Measurements from ENCODE around the gene KIF26B. TPM values are rescaled to one million over a fixed set of nuclear protein-coding genes. Genes with fewer than 3 reads are reported as not detected.

Gene KIF26B
- total and polyA plus RNA-seq, 5 donors, result 0.11 to 0.41 (median 0.29) TPM

DNA sequence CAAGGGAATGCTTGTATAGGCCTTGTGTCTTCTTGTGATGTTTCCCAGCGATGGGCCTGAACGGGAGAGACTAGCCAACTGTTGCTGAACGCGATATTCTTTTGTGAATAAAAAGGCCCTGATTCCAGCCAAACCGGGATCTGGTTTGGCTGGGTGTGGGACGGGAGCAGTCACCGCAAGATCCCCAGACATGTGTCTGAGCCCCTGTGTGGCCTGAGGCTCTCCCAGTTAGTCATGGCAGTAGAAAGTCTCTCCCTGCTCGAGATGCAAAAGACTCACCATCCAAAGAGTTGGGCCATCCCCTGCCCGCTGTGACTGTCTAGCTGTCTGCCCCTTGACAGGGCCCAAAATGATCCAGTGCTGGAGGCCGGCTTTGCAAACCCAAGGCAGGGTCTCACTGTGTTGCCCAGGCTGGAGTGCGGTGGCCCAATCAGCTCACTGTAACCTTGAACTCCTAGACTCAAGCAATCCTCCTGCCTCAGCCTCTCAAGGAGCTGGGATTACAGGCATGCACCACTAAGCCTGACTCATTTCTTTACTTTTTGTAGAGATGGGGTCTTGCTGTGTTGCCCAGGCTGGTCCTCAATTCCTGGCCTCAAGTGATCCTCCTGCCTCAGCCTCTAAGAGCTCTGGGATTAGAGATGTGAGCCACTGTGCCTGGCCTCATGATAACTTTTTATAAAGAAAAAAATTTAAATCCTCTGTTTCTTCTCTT is 56.4 kb downstream of the KIF26B start:
- no peaks in the 10 kb centered on the region for H3K27me3 ChIP-seq (ENCODE audit: control insufficient read depth, insufficient read depth)
- DNase-seq (no peak), ATAC-seq (no peak)
- peaks cover 4% of the 10 kb centered on the region for H3K9me3 ChIP-seq (ENCODE audit: control insufficient read depth, low read length)
- no peaks in the 10 kb centered on the region for H3K4me1 ChIP-seq (ENCODE audit: control insufficient read depth, insufficient read depth, low read length)
- WGBS, result 82% methylated on average over 11 of the region's 11 CpGs
- no peak overlapping the region for H3K27ac ChIP-seq (ENCODE audit: low read length)
- H3K4me3 ChIP-seq (ENCODE audit: low read length), result no peak overlapping the region
- intact Hi-C loops (cut with DNase I), result no loop called here

DNA sequence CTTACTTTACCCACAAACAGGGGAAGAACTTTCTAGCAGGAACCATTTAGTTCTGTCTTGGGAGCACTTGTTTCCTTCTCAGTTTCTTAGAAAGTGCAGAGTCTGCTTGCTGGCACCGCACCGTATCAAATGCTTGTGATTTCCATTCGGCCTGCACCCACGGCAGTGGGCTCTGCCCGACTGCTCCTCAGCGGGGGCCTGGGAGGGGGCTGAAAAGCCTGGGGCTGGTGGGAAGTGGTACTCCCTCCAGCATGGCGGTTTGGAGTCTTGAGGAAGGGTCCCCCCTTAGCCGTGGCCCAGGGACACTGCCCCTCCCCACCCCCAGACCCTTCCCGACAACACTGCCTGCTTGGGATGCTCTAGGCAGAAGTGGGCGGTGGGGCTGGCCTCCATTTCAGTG is 57.0 kb downstream of the KIF26B start:
- no peak for DNase-seq

DNA sequence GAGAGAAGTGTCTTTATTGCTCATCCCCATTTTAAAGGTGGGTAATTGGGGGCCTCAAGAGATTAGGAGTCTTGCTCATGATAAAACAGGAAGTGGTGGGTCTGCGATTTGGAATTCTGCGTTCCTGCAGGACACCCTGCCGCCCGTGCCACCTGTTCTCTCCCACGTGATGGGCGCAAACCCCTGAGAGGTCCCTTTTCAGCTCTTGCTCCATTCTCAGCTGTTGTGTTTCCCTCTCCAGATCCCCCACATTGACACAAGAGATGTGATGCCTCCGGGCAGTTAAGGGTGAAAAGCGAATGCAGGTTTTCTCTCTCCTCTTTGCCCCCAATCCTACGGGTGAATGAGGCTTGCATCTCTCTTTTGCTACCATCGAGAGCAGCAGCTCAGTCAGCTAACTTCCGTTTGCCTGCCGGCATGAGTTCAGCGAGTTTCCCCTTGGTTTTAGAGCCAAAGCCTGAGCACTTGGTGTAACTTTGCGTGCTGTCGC is 57.5 kb downstream of the KIF26B start:
- H3K9me3 ChIP-seq (ENCODE audit: control insufficient read depth, low read length), result no peaks in the 10 kb centered on the region
- DNase-seq (no peak), ATAC-seq (no peak)
- intact Hi-C loops (cut with DNase I), result no loop called here
- no peaks in the 10 kb centered on the region for H3K27me3 ChIP-seq (ENCODE audit: control insufficient read depth, insufficient read depth)
- 95% methylated on average over 15 of the region's 15 CpGs for WGBS
- H3K4me3 ChIP-seq (ENCODE audit: low read length), result no peak overlapping the region
- no peak overlapping the region for H3K27ac ChIP-seq (ENCODE audit: low read length)
- no peaks in the 10 kb centered on the region for H3K4me1 ChIP-seq (ENCODE audit: control insufficient read depth, insufficient read depth, low read length)

More for the DNA sequence above, 57.0 kb downstream of the KIF26B start:
- no peak overlapping the region for H3K27ac ChIP-seq (ENCODE audit: low read length)
- H3K9me3 ChIP-seq (ENCODE audit: control insufficient read depth, low read length), result peaks cover 4% of the 10 kb centered on the region
- H3K27me3 ChIP-seq (ENCODE audit: control insufficient read depth, insufficient read depth), result no peaks in the 10 kb centered on the region
- 93% methylated on average over 10 of the region's 10 CpGs for WGBS
- ATAC-seq, result no peak
- H3K4me3 ChIP-seq (ENCODE audit: low read length), result no peak overlapping the region
- H3K4me1 ChIP-seq (ENCODE audit: control insufficient read depth, insufficient read depth, low read length), result no peaks in the 10 kb centered on the region
- intact Hi-C loops (cut with DNase I), result no loop called here

DNA sequence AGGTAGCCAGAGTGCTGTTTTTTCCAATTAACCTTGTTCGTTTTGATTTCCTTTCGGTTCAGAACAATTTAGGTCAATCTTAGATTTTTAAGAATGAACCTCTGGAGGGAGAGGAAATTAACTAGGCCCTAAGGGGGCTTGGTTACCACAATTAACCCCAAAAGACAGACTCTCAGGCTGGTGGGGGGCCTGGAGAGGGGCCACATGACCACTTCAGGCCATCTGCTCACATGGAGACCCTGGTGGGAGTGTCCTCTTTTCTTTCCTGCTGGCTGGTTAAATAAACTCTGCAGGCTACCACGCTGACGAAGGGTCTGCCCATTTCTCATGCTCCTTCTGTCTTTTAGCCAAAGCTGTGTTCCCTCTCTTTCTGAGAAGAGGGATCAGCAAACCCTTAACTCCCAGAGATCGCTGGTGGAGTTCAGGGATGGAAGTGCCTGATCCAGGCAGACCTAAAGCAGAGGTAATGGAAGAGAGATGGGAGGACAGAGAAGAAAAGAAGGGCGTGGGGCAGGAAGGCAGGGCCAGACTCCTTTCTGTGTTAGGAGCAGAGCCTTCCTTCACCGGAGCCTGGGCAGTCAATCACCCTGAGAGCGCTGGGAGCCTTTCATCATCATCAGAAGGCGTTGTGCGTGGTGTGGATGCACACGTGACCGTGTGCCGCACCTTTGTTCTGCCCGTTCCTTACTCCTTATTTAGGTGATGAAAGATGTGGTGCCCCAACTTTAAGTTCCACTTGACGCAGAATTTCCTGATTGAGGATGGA is 58.5 kb downstream of the KIF26B start:
- intact Hi-C loops (cut with DNase I), result no loop called here
- H3K9me3 ChIP-seq (ENCODE audit: control insufficient read depth, low read length), result no peaks in the 10 kb centered on the region
- WGBS, result 81% methylated on average over 15 of the region's 15 CpGs
- no peaks in the 10 kb centered on the region for H3K4me1 ChIP-seq (ENCODE audit: control insufficient read depth, insufficient read depth, low read length)
- H3K27me3 ChIP-seq (ENCODE audit: control insufficient read depth, insufficient read depth), result no peaks in the 10 kb centered on the region
- no peak overlapping the region for H3K27ac ChIP-seq (ENCODE audit: low read length)
- no peak for ATAC-seq
- no peak overlapping the region for H3K4me3 ChIP-seq (ENCODE audit: low read length)
- DNase-seq, result no peak

DNA sequence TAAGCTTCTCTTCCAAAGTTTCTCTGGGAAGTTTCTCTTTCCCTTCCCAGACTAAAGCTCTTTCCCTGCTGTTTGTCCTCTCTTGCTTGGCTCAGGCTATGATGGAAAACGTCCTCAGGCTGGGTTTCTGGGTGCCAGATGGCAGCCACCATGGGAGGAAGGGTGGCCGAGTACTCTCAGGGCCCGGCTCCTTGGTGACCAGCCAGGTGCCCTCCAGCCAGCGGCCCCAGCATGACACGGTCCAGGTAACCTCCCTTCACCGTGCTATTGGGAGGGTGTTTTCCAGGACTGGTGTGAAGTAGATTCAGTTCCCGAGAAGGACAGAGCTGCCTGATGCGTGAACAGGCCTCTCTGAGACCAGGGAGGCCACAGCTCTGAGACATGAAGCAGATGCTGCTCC is 60.3 kb downstream of the KIF26B start:
- no peaks in the 10 kb centered on the region for H3K4me1 ChIP-seq (ENCODE audit: control insufficient read depth, insufficient read depth, low read length)
- H3K9me3 ChIP-seq (ENCODE audit: control insufficient read depth, low read length), result no peaks in the 10 kb centered on the region
- no peaks in the 10 kb centered on the region for H3K27me3 ChIP-seq (ENCODE audit: control insufficient read depth, insufficient read depth)
- no peak overlapping the region for H3K4me3 ChIP-seq (ENCODE audit: low read length)
- intact Hi-C loops (cut with DNase I), result no loop called here
- no peak for ATAC-seq
- no peak for DNase-seq
- 80% methylated on average over 8 of the region's 8 CpGs for WGBS
- H3K27ac ChIP-seq (ENCODE audit: low read length), result no peak overlapping the region

DNA sequence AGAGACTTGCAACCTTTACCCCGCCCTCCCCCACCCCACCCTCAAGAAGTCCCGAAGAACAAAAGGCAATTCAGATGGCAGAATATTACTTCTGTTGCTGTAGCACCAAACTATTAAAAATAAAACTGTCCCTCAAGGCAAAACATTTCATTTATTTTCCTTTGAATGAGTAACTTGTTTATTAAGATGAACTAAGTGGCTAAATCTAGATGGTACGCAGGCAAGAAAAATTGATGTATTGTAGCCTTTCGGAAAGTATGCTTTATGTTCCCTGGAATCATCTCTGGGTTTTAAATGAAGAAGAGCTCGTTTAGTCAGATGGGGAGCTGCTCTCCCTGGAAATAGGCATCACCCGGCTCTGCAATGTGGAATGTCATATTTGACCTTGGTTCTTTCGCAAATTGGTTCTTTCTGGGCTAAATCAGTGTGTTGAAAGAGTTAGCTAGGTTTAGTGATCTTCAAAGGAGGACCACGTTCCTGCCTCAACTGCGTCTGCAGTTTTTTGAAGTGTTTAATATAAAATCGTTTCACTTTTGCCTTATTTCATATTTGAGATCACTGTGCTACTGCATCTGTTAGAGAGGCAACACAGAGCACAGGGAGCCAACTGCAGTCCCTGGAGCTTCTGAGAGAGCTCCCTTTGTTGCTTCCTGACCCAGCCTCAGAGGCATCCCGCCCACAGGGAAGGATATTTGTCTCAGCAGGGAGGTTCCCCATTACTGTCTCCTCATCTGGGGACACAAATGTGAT is 61.8 kb downstream of the KIF26B start:
- Histone ChIP-seq H3K4me1 (ENCODE audit: control insufficient read depth, insufficient read depth, low read length) (no peaks in the 10 kb centered on the region), H3K27ac (ENCODE audit: low read length) (no peak overlapping the region), H3K4me3 (ENCODE audit: low read length) (no peak overlapping the region), H3K9me3 (ENCODE audit: control insufficient read depth, low read length) (no peaks in the 10 kb centered on the region), H3K27me3 (ENCODE audit: control insufficient read depth, insufficient read depth) (no peaks in the 10 kb centered on the region)
- ATAC-seq, result peak in 1 of 2 donors; percentile 51
- intact Hi-C loops (cut with DNase I), result no loop called here
- 68% methylated on average over 11 of the region's 11 CpGs for WGBS
- no peak for DNase-seq

DNA sequence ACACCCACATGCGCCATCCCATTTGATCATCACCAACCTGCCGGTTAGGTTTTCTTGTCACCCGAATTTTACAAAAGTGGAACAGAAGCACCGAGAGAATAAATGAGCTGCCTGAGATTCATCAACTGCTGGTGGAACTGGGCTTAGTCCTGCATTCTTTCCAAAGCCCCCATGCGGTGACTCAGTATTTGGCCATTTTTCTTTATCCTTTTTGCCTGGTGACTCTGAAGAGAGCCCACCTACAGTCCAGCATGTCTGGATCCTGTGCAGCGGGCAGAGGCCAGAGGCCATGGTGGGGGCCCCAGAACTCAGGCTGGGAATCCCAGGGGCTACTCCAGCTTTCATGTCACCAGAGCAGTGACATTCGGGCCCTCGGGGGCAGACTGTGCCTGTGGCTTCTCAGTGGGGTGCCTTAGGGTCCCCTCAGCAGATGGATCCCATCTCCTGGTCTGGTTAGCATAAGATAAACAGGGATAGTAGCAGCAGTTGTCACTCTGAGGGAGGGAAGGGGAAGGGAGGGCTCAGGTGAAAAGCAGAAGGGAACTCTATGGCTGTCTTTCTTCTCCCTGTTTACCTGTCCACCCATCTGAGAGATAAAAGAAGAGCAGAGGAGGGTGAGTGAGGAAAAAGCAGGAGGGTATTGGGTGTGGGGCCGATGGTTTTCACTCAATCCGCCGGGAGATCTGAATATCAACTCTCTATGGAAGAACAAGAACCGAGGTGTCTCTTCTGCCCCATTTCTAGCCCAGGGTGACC is 63.2 kb downstream of the KIF26B start:
- DNase-seq, result no peak
- Histone ChIP-seq H3K4me1 (ENCODE audit: control insufficient read depth, insufficient read depth, low read length) (no peaks in the 10 kb centered on the region), H3K27ac (ENCODE audit: low read length) (no peak overlapping the region), H3K4me3 (ENCODE audit: low read length) (no peak overlapping the region), H3K9me3 (ENCODE audit: control insufficient read depth, low read length) (no peaks in the 10 kb centered on the region), H3K27me3 (ENCODE audit: control insufficient read depth, insufficient read depth) (no peaks in the 10 kb centered on the region)
- ATAC-seq, result no peak
- WGBS, result 95% methylated on average over 12 of the region's 12 CpGs
- intact Hi-C loops (cut with DNase I), result no loop called here

DNA sequence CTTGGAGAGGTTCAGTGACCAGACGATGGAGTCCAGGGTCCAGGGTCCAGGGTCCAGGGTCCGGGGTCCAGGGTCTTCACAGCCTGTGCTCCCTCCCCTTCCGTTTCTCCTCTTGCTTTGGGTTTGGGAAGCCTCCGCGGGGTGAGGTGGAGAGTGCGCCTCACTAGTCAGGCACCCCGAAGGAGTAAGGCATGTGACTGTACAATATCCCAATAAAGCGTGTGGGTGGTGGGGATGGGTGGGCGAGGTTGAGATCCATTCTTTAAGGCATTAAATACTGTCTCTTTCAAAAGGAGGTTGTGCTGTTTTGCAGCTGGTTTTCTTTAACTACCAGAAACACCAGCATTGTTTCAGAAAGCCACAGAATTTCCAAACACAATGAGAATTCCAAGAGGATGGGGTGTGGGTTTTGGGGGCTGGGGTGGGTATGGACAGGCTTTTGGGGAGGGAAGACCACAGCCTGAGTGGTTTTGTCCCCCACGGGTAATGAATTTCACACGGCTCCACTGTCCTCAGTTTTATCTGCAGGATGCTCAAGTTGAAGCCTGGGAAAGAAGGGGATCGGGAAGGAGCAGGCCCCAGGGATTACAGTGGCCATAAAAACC is 65.7 kb downstream of the KIF26B start:
- Histone ChIP-seq H3K27ac (ENCODE audit: low read length) (no peak overlapping the region), H3K4me1 (ENCODE audit: control insufficient read depth, insufficient read depth, low read length) (no peaks in the 10 kb centered on the region), H3K27me3 (ENCODE audit: control insufficient read depth, insufficient read depth) (no peaks in the 10 kb centered on the region), H3K4me3 (ENCODE audit: low read length) (no peak overlapping the region), H3K9me3 (ENCODE audit: control insufficient read depth, low read length) (no peaks in the 10 kb centered on the region)
- ATAC-seq (no peak), DNase-seq (no peak)
- intact Hi-C loops (cut with DNase I), result no loop called here
- 80% methylated on average over 12 of the region's 12 CpGs for WGBS

DNA sequence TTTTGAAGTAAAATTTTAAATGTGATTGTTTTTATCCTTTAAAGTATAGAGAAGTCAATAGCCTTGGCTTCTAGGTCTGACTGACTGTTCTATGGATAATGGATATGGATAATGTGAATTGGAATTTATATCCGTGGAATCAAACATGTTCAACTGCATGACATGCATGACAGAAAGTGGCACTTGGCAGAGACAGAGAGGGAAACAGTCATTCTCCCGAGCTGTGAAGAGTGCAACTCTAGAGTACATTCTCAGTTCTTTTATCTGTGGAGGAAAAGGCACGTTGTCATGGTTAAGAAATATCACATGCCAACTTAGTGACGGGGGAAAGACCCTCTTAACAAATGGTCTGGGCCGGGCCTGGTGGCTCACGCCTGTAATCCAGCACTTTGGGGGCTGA is 67.0 kb downstream of the KIF26B start:
- Histone ChIP-seq H3K9me3 (ENCODE audit: control insufficient read depth, low read length) (no peaks in the 10 kb centered on the region), H3K4me1 (ENCODE audit: control insufficient read depth, insufficient read depth, low read length) (no peaks in the 10 kb centered on the region), H3K27me3 (ENCODE audit: control insufficient read depth, insufficient read depth) (no peaks in the 10 kb centered on the region), H3K27ac (ENCODE audit: low read length) (no peak overlapping the region), H3K4me3 (ENCODE audit: low read length) (no peak overlapping the region)
- WGBS, result 78% methylated on average over 6 of the region's 6 CpGs
- ATAC-seq (no peak), DNase-seq (no peak)
- intact Hi-C loops (cut with DNase I), result no loop called here

DNA sequence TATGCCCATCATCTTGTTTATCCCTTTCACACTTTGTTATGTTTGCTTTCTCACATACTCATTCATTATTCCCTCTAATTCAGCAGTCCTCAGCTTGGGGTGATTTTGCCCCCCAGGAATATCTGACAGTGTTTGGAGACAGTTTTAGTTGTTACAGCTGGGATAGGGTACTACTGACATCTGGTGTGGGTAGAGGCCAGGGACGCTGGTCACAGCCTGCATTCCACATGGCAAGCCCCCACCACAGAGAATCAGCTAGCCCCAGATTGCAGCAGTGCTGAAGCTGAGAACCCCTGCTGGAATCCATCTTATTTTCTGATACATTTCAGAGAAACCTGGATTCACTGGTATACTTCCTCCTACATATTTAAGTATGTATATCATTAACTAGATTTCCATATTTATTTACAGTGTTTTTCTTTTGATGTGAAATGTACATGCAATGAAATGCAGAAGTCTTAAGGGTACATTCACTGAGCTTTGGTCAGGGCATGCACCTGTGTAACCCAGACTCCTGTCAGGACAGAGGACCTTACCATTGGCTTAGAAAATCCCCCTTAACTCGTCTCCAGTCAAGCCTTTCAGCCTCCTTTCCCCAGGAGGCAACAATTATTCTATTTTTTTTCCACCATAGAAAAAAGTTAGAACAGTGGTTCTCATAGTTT is 68.3 kb downstream of the KIF26B start:
- 75% methylated on average over 2 of the region's 2 CpGs for WGBS

More for the DNA sequence above, 68.3 kb downstream of the KIF26B start:
- no peaks in the 10 kb centered on the region for H3K27me3 ChIP-seq (ENCODE audit: control insufficient read depth, insufficient read depth)
- no peak for ATAC-seq
- intact Hi-C loops (cut with DNase I), result no loop called here
- H3K9me3 ChIP-seq (ENCODE audit: control insufficient read depth, low read length), result no peaks in the 10 kb centered on the region
- DNase-seq, result no peak
- no peak overlapping the region for H3K27ac ChIP-seq (ENCODE audit: low read length)
- no peak overlapping the region for H3K4me3 ChIP-seq (ENCODE audit: low read length)
- no peaks in the 10 kb centered on the region for H3K4me1 ChIP-seq (ENCODE audit: control insufficient read depth, insufficient read depth, low read length)
